Ishikawa (cell line): ENCODE measurements around the gene PIMREG.

ENCODE experiments used
- CEBPB ChIP-seq: IDR thresholded peaks from 2 replicates; pipeline ENCODE4 v1.6.1; 2012
- CREB1 ChIP-seq: IDR thresholded peaks from 2 replicates; pipeline ENCODE4 v1.6.1; 2012; ENCODE audit warnings: low read depth
- EGR1 ChIP-seq: IDR thresholded peaks from 2 replicates; pipeline ENCODE4 v1.6.1; 2012
- EP300 ChIP-seq: IDR thresholded peaks from 2 replicates; pipeline ENCODE4 v1.6.1; 2012; ENCODE audit warnings: borderline replicate concordance
- FOXM1 ChIP-seq: IDR thresholded peaks from 2 replicates; pipeline ENCODE4 v1.6.1; 2012; ENCODE audit warnings: low read depth, borderline replicate concordance
- NFIC ChIP-seq: IDR thresholded peaks from 2 replicates; pipeline ENCODE4 v1.6.1; 2012
- RAD21 ChIP-seq: IDR thresholded peaks from 2 replicates; pipeline ENCODE4 v1.6.1; 2012; ENCODE audit warnings: low read depth
- REST ChIP-seq: IDR thresholded peaks from 2 replicates; pipeline ENCODE4 v1.6.1; 2012; ENCODE audit warnings: low read depth, mild to moderate bottlenecking
- TAF1 ChIP-seq: IDR thresholded peaks from 2 replicates; pipeline ENCODE4 v1.6.1; 2012; ENCODE audit warnings: low read depth, mild to moderate bottlenecking
- TCF12 ChIP-seq: IDR thresholded peaks from 2 replicates; pipeline ENCODE4 v1.6.1; 2012; ENCODE audit warnings: low read depth
- TEAD4 ChIP-seq: IDR thresholded peaks from 2 replicates; pipeline ENCODE4 v1.6.1; 2012
- USF1 ChIP-seq: IDR thresholded peaks from 2 replicates; pipeline ENCODE4 v1.6.1; 2012
- YY1 ChIP-seq: IDR thresholded peaks from 2 replicates; pipeline ENCODE4 v1.6.1; 2012; ENCODE audit warnings: low read depth
- ZBTB7A ChIP-seq: IDR thresholded peaks from 2 replicates; pipeline ENCODE4 v1.6.1; 2012; ENCODE audit warnings: low read depth
- TF ChIP-seq, protein P1 (sequence below): IDR thresholded peaks from 2 replicates; pipeline ENCODE4 v1.6.1; 2012

The PIMREG gene

GRCh38 chr17:6467567-6467966 lies 23.3 kb downstream of the PIMREG start:
- TF ChIP-seq, protein P1, sequence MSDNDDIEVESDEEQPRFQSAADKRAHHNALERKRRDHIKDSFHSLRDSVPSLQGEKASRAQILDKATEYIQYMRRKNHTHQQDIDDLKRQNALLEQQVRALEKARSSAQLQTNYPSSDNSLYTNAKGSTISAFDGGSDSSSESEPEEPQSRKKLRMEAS = no peak
- TF ChIP-seq NFIC = no peak
- TF ChIP-seq RAD21 = no peak
- TF ChIP-seq EGR1 = no peak
- no peak for TF ChIP-seq TAF1
- no peak for TF ChIP-seq USF1

GRCh38 chr17:6468051-6468790 lies 24.0 kb downstream of the PIMREG start:
- TF ChIP-seq RAD21 (no peak), TEAD4 (no peak), CREB1 (no peak), NFIC (no peak), USF1 (no peak), CEBPB (no peak), EP300 (no peak), EGR1 (no peak), ZBTB7A (no peak)

DNA sequence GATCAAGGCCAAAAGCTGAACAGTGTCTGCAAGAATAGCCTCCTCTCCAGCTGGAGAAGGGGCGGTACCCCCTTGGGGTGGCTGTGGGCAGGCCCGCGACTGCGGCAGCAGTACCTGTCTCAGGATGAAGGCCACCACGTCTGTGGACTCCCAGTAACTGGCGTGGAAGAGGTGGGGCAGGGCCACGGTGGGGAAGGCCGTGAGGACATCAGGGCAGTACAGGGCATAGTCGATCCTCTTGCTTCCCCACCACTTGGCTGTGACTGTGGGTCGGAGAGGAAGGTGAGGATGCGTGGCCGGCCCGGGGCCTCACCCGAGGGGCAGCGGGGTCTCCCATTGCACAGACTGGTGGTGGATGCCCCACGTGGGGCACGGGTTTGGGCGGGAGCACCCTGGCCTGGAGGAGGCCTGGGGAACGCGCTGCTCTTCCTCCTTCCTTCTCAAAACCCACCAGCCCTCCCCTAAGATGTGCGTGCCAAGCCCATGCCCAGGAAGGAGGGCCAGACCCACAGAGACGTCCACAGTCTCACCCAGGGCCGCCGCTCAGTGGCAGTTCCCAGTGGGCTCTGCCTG lies 26.0 kb downstream of the PIMREG start:
- no peak for TF ChIP-seq ZBTB7A
- TF ChIP-seq EGR1 = no peak
- no peak for TF ChIP-seq YY1
- TF ChIP-seq, protein P1 = no peak
- no peak for TF ChIP-seq RAD21
- no peak for TF ChIP-seq USF1
- no peak for TF ChIP-seq CREB1
- TF ChIP-seq EP300 = no peak
- TF ChIP-seq FOXM1 = no peak
- no peak for TF ChIP-seq REST
- no peak for TF ChIP-seq TEAD4
- no peak for TF ChIP-seq TCF12
- no peak for TF ChIP-seq CEBPB

DNA sequence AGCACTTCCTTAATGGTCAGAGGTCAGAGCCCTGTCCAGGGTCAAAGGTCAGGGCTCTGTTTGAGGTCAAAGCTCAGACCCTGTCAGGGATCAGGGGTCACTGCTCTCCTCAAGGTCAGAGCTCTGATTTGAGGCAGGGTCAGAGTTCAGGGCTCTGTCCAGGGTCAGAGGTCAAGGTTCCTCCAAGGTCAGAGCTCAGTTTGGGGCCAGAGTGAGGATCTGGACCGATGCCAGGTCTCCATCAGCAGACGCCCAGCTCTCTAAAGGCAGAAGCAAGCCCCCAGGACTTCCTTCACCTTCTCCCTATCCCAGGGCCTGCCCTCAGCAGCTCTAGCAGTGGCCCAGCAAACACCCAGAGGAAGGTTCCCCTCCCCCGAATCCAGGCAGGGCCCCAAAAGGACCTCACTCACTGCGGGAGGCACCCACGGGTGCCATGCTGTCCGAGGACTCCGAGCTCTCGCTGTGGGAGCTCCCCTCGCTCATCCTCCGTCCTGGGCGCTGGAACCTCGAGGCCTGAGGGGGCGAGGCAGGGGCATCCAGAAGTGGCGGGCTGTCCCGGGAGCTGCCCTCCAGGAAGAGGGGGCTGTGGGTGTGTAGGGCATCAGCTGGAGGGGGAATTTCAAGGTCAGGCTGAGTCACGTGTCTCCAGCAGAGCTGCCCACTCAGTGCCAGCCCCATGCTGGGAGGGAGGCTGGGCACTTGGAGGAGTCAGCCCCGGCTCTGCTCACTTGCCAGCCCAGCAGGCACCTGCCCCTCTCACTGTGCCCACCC lies 26.7 kb downstream of the PIMREG start:
- no peak for TF ChIP-seq TAF1
- TF ChIP-seq NFIC = no peak
- no peak for TF ChIP-seq YY1
- TF ChIP-seq TEAD4 = no peak
- TF ChIP-seq USF1 = no peak
- TF ChIP-seq, protein P1 = no peak
- TF ChIP-seq TCF12 = no peak
- no peak for TF ChIP-seq CEBPB
- TF ChIP-seq REST = no peak
- TF ChIP-seq FOXM1 = no peak
- TF ChIP-seq CREB1 = no peak
- no peak for TF ChIP-seq EP300
- no peak for TF ChIP-seq EGR1
- no peak for TF ChIP-seq ZBTB7A
- TF ChIP-seq RAD21 = no peak
